ENCODE results near the gene NDUFA7.
"Not testable (repeated sequence)": the region's sequence is repeated elsewhere in the genome, so short reads cannot be mapped to it uniquely, and the experiment has no call there.

The NDUFA7 gene

DNA sequence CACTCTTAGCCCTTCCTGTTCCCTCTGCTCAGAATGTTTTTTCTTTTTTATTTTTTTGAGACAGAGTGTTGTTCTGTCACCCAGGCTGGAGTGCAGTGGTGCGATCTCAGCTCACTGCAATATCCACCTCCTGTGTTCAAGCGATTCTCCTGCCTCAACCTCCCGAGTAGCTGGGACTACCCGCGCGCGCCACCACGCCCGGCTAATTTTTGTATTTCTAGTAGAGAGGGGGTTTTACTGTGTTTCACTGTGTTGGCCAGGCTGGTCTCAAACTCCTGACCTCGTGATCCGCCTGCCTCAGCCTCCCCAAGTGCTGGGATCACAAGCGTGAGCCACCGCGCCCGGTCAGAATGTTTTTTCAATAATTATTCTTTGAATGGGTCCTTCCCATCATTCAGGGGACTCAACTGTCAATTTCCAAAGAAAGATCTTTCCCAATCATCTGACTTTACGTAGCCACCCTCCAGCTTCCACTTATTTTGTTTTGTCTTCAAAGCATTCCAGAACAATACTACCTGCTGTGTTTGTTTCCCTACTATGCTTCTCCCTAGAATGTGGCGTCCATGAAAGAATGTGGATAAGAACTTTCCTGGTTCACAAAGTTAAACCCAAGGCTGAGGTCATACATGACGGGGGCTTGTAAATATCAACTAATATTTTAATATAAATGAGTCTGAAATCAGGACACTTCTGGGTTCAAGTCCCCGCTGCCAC, 1.2 kb downstream of the NDUFA7 start:
- DNase-seq (ENCODE audit: low spot score): no peak

- peak; percentile 48 for DNase-seq (ENCODE audit: low spot score)
Observed at GRCh38 chr19:8318835-8319234, 2.3 kb downstream of the NDUFA7 start.

GRCh38 chr19:8316351-8317125, 4.6 kb downstream of the NDUFA7 start:
- no peak for DNase-seq (ENCODE audit: low spot score)

- DNase-seq (ENCODE audit: low spot score): not testable (repeated sequence)
Observed at GRCh38 chr19:8314981-8315640, 6.1 kb downstream of the NDUFA7 start.

GRCh38 chr19:8311461-8312260, 9.5 kb downstream of the NDUFA7 start:
- no peak for DNase-seq (ENCODE audit: low spot score)

- no peak for DNase-seq (ENCODE audit: low spot score)
Observed at GRCh38 chr19:8310342-8311055, 10.7 kb downstream of the NDUFA7 start.

DNA sequence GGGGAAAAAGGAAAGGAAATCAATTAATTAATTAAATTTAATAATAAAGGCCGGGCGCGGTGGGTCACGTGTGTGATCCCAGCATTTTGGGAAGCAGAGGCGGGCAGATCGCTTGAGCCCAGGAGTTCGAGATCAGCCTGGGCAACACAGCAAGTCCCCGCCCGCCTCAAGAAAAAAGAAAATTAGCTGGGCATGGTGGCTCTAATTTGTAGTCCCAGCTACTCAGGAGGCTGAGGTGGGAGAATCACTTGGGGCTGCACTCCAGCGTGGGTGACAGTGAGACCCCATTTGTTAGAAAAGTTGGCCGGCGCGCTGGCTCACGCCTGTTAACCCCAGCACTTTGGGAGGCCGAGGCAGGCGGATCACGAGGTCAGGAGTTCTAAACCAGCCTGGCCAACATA, 12.3 kb downstream of the NDUFA7 start:
- no peak for DNase-seq (ENCODE audit: low spot score)

- DNase-seq (ENCODE audit: low spot score): peak; percentile 95
Observed at GRCh38 chr19:8307965-8308866, 13.0 kb downstream of the NDUFA7 start, which contains the start of gene CD320. Gene CD320, minus strand, starts transcription at chr19:8308358. Its CDS starts 68 bp downstream, at chr19:8308290.

DNA sequence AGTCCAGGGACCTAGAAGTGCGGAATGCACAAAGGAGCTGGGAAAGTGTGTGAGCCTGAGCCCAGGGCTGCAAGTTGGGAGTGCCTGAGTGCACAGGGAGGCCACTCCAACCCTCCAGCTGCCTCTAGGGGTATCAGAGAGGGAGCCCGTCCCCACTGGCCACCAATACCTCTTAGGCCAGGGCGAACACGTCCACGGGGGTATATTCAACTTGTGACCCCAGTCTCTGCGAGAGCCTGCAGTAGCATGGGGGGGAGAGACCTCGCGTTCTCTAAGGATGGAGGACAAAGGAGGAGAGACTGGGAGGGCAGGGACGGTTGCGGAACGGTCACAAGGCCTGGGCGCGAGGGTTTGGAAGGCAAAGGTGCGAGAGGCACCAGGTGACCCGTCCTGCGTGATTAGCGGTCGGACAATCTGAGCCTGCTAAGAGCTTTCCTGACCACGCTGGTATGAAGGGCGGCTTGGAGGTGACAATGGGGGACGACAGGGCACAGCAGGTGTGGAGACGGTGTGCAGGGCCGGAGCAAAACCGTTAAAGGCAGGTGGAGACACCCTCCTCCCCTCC, 13.7 kb downstream of the NDUFA7 start:
- peak; percentile 34 for DNase-seq (ENCODE audit: low spot score)

DNA sequence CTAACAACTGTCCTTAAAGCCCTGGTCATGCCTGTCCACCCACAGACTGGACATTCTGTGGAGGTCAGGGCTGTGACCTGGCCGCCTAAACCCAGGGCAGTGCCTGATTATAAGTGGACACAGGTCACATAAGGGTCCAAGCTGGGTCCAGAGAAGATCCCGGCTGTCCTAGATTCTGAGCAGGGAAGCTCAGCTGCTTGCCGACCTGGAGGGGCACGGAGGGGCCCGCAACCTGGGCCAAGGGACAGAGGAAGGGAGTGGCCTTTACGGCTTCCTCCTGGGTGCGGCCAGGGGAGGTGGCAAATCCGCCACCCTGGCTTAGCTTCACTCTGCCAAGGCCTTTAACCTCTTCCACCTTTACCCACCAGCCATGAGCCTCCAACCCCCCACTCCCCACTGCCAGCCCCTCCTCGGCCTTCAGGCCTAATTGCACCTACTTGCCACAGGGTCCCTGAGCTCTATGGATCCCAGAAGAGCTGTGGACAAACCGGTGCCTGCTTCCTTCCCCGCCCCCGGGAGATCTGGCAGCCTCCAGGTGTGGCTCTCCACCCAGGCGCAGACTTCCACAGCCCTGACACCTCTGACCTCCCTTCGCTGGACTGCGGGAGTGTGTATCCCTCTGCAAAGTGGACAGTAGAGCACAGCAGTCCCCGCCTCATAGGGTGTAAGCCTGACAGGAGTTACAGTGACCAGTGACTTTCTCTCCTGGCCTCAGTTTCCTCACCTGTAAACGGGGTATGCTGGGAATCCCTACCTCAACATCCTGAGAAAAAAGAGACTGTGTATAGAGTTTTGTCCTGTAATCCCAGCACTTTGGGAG, 14.7 kb downstream of the NDUFA7 start:
- no peak for DNase-seq (ENCODE audit: low spot score)

DNA sequence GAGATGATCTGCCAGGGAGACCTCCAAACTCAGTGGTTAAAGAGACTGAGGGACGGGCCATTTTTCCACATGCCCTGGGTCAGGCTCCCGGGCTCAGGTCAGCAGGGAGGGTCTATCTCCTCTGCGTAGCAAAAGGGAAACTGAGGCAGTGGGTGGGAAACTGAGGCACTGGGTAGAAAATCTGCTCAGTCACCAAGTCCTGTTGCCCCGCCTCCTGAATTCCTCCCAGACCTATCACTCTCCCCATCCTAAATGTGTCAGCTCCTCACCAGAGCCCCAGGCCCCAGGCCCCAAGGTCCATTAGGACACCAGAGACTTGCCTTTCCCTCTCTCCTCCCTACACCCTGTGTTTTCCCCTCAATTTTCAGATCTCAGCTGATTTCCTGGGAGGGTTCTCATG, 15.4 kb downstream of the NDUFA7 start:
- no peak for DNase-seq (ENCODE audit: low spot score)

- peak; percentile 49 for DNase-seq (ENCODE audit: low spot score)
Observed at GRCh38 chr19:8304841-8305621, 16.1 kb downstream of the NDUFA7 start.

- no peak for DNase-seq (ENCODE audit: low spot score)
Observed at GRCh38 chr19:8302734-8303133, 18.4 kb downstream of the NDUFA7 start.

DNA sequence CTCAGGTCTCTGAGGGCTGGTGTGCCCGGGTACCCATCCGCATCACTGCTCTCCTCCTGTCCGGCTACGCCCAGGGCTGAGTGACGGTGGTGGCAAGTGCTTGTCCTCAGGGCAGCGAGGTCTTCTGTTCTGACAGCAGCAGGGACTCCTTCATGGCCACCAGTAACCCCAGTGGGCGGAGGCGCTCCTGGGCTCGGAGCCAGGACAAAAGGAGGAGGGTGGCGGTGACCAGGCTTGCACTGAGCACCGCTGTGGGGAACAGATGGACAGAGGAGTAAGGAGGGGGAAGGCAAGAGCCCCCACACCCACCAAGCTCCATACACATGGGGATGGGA, 18.9 kb downstream of the NDUFA7 start:
- DNase-seq (ENCODE audit: low spot score): no peak

GRCh38 chr19:8291337-8291736, 29.8 kb downstream of the NDUFA7 start:
- DNase-seq (ENCODE audit: low spot score): not testable (repeated sequence)

GRCh38 chr19:8276508-8276907, 44.7 kb downstream of the NDUFA7 start:
- DNase-seq (ENCODE audit: low spot score): not testable (repeated sequence)

DNA sequence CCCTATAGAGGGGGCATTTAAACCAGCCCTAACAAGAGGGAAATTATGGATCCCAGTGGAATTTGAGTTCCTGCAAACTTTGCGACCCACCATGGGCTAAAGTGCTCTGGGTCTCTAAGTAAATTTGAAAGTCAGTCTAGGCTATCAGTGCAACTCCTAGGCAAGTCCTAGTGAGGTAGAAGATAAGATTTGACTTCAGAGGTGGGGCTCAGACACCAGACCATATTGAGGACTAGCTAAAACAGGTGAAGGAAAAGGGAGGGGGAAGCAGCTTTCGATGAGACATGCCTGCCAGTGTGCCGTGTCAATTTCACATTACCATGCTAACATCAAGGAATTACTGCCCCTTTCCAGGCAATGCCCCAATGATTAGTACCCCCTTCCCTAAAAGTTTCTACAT, 51.5 kb downstream of the NDUFA7 start:
- DNase-seq (ENCODE audit: low spot score): no peak

DNA sequence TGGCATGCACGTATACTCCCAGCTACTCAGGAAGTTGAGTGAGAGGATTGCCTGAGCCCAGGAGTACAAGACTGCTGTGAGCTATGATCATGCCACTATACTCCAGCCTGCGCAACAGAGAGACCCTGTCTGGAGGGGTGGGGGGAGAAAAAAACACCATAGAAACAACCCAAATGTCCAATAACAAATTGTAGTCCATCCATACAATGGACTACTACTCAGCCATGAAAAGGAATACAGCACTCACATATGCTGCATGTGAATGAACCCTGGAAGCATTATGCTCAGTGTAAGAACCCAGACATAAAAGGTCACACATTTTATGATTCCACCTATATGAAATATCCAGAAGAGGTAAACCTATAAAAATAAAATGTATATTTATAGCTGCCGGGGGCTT, 55.3 kb downstream of the NDUFA7 start:
- DNase-seq (ENCODE audit: low spot score): no peak

Measured in NAMALWA (cell line).